Vagina (tissue), 2 donors: ENCODE results near the gene MS4A6E.

ENCODE experiments used
- POLR2A ChIP-seq, 2 donors: fragments of 450-650 bp; IDR thresholded peaks; one replicate each; pipeline ENCODE4 v1.6.1; 2017; ENCODE audit warnings: antibody characterized with exemption in 2 of 2, mild to moderate bottlenecking in 2 of 2, moderate library complexity in 2 of 2
- POLR2AphosphoS5 ChIP-seq, 2 donors: sonication (generic); formaldehyde crosslinking; IDR thresholded peaks; one replicate each; pipeline ENCODE4 v1.9.0; 2017; ENCODE audit warnings: antibody characterized with exemption in 2 of 2, mild to moderate bottlenecking in 2 of 2, low read depth in 1 of 2; ENCODE audit not compliant: insufficient read depth in 1 of 2
- TF ChIP-seq, protein P1 (sequence below), 3 experiments: fragments of 450-650 bp in 2 of 3; fragments of 200-600 bp in 1 of 3; sonication (generic) in 1 of 3; IDR thresholded peaks; one replicate each; pipeline ENCODE4 v1.5.1; 2017 to 2019; ENCODE audit warnings: antibody characterized with exemption in 3 of 3, mild to moderate bottlenecking in 2 of 3, moderate library complexity in 2 of 3

DNA sequence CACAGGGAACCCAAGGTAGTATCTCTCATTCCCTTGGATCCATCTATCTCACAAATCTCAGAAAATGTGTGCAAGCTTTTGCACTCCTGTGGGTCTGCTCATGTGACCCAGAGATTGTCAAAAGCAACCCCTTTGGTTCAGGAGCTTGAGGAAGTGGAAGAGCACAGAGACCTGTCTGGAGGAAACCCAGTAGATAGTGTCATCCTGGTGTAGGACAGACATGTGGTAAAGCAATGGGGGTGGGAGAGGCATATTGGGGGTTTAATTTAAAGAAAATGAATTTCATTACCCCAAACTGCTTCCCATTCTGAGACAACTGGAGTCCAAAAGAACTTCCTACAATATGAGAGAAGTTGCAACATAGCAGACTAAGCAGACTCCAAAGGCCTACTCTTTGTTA lies 63.4 kb downstream of the MS4A6E start:
- TF ChIP-seq POLR2A (IDR thresholded peaks at IDR 0.05): no peak
- TF ChIP-seq, protein P1, sequence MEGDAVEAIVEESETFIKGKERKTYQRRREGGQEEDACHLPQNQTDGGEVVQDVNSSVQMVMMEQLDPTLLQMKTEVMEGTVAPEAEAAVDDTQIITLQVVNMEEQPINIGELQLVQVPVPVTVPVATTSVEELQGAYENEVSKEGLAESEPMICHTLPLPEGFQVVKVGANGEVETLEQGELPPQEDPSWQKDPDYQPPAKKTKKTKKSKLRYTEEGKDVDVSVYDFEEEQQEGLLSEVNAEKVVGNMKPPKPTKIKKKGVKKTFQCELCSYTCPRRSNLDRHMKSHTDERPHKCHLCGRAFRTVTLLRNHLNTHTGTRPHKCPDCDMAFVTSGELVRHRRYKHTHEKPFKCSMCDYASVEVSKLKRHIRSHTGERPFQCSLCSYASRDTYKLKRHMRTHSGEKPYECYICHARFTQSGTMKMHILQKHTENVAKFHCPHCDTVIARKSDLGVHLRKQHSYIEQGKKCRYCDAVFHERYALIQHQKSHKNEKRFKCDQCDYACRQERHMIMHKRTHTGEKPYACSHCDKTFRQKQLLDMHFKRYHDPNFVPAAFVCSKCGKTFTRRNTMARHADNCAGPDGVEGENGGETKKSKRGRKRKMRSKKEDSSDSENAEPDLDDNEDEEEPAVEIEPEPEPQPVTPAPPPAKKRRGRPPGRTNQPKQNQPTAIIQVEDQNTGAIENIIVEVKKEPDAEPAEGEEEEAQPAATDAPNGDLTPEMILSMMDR (IDR thresholded peaks at IDR 0.05): no peak
- TF ChIP-seq POLR2AphosphoS5 (IDR thresholded peaks at IDR 0.05; ENCODE audit: insufficient read depth in 1 of 2, low read depth in 1 of 2): no peak
